ENCODE results near the gene ADARB2.

- TF ChIP-seq CTCF (IDR thresholded peaks at IDR 0.05) (no peak), POLR2A (IDR thresholded peaks at IDR 0.05) (no peak)
Observed at GRCh38 chr10:1712314-1712713, 25.0 kb downstream of the ADARB2 start.

All from testis (tissue), 2 donors.